Hindlimb muscle (tissue), 1 donor: ENCODE measurements around the gene CD247. TPM values are rescaled to one million over a fixed set of nuclear protein-coding genes. Genes with fewer than 3 reads are reported as not detected.

Source experiments
- DNase-seq: peaks from one replicate; pipeline ENCODE4 v3.0.0-alpha.2; 2013
- polyA plus RNA-seq: library from polyadenylated mRNA; unstranded; fragments of 120-200 nt; gene quantifications from one replicate; pipeline ENCODE4 v1.2.1, GENCODE V29; 2013; ENCODE audit not compliant: insufficient read length

Gene CD247
- polyA plus RNA-seq, 1 donor, result 0.61 TPM

GRCh38 chr1:167511374-167511986, 6.8 kb downstream of the CD247 start:
- no peak for DNase-seq

DNA sequence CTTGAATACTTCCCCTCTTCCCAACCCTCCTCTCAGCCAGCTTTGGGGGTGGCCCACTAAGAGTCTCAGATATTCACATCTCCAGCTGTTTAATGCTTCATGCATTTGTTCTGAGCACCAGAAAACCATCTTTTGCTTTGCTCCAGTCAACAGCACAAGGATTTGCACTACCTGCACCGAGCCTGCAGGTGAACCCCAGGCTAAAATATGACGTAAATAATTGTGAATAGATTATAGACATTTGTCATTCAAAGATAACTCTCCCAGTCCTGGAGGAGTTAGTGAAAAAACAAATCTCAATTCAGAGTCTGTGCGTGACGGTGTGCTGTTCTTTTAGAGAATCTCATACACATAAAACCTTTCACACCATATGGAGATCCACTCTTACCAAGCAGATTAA, 7.4 kb downstream of the CD247 start:
- DNase-seq, result no peak

- no peak for DNase-seq
Measured at GRCh38 chr1:167510244-167510643, 8.1 kb downstream of the CD247 start.

- DNase-seq, result no peak
Measured at GRCh38 chr1:167509587-167509986, 8.7 kb downstream of the CD247 start.

GRCh38 chr1:167507719-167508118, 10.6 kb downstream of the CD247 start:
- no peak for DNase-seq

GRCh38 chr1:167504467-167504827, 13.9 kb downstream of the CD247 start:
- DNase-seq, result no peak

DNA sequence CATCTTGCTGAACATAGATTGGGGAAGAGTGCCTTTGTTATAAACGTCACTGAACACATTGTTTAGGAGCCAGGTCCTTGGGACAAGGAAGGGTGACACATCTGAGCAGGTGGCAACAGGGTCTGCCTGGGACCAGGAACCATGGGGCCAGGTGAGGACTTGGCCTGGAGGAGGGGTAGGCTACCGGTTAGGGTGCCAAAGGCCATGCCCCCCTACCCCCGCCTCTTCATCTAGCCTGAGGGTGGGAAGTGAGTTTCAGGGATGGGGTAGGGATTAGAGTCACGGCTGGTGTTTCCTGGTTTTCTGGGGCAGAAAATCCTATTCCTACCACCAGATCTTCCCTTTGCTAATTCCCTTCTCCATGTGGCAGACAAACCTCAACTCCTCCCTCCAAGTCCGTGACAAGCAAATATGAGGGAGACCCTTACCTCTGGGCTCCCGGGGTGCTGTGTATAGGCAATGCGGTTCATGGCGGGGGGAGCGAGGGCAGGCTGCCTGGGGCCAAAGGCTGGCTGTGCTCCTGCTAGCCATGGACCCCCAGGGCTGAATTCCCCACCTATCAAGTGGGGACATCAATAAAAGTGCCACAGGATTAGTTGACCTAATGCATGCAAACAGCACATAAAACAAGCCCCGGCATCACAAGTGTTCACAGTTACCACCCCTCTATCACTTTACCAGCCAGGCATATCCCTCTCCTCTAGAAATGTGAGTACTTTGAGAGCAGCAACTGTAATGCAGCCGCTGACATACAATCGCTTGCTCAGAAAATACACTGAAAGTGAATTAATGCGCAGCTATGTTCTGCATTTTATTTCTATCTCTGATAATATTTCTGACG, 14.5 kb downstream of the CD247 start:
- no peak for DNase-seq

DNA sequence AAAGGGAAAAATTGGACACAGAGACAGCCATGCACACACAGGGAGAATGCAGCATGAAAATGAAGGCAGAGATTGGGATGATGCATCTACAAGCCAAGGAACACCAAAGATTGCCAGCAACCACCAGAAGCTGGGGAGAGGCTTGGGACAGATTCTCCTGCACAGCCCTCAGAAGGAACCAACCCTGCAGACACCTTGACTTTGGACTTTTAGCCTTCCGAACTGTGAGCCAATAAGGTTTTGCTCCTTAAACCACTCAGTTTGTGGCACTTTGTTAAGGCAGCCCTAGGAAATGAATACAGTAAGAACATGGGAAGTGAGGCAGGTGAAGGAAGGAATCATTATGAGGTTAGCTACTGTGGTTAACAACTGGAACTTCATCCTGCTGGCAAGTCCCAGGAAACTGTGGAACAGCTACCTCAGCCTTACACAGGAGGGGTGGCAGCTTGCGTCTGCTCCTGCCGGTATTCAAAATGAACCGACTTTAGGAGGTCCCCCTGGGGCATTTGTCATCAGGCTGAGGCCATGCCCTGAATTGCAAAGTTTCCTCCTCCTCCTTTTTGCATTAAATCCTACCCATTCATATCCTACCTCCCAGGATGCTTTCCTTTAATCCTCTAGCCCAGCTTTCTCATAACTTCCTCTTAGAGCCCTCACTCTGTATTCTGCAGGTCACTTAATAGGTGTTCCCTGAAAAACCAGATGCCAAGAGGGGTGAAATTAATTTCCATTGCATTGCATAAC, 15.4 kb downstream of the CD247 start:
- DNase-seq, result no peak

DNA sequence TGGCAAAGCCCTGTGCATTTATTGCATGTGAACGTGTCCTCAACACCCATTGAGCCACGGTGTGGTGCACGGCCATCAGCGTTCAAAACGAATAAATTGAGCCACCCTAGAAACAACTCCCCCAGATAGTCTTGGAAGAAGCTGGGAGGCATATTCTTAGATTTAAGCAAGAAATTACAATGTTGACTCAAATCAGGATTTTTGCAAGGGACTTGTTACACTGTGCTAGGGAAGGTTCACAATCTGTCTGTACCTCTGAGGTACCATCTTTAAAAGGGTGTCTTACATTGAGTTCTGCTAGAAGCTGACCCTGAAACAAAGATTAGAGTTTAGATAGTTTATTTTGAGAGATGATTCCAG, 16.2 kb downstream of the CD247 start:
- no peak for DNase-seq

DNA sequence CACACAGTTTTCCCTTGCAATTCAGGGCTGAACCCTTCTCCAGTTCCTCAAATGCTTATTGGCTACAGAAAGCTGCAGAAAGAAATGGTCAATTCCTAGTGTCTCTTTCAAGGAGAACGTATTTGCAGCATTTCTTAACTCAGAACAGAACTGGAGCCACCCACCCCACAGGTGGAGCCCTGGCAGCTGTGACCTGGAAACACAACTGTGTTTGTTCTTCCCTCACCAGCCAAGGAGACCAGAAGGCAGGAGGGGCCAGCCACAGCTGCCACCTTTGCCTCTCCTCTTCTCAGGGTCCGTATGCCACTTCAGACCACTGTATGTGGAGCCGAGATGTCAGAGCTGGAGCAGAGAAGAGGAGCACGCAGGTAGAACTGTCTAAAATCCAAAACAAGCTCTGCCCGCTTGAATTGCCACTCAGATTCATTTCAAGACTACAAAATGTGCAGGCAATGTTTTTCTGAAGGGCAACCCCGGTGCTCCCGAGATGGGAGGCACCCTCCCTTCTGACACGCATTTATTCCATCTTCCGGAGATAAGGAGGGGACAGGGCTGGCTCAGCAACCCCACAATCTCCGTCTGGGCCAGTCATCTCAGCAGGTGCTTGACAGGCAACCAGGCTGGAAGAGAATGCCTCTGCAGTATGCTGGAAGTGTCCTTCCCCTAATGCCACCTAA, 16.7 kb downstream of the CD247 start:
- no peak for DNase-seq

DNA sequence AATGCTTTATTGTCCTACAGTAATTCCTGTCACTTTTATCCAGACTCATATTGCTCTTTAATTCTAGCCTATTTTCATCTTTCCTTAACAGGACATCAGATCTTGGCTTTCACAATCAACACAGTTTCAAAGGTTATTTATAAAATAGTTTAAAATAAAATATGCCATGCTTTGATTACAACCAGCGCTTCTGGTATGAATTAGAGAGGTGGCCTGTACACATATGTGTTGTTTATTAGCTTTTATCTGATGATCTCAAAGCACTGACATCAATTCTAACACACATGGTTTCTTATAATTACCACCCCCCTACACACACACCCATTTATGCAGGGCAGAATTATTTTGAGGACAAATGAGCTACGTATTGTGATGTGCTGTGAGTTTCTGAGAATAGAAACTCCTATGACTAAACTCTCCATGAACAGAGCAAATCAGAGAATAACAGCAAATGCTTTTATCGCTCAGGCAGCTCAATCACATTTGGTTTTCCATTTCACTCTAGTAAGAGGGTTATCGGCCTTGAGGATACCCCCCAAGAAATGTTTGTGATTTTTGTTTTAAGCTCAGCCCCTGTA, 18.0 kb downstream of the CD247 start:
- no peak for DNase-seq

GRCh38 chr1:167499664-167500101, 18.6 kb downstream of the CD247 start:
- no peak for DNase-seq

GRCh38 chr1:167499106-167499505, 19.2 kb downstream of the CD247 start:
- no peak for DNase-seq

- no peak for DNase-seq
Measured at GRCh38 chr1:167496797-167497619, 21.3 kb downstream of the CD247 start.

DNA sequence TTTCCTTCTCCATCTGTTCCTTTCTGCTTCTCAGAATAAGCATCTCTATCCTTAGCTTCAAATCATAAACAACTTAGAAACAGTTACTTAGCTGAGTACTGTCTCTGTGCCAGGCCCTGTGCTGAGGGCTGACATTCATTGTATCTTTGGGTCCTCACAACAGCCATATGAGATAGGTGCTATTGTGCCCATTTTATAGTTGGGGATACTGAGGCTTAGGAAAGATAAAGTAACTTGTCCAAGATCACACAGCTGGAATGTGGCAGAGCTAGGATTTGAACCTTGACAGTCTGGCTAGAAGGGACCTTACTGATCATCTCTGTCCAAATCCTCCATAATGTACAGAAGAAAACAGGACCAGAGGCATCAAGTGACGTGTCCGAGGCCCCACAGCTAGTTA, 25.0 kb downstream of the CD247 start:
- DNase-seq, result no peak

DNA sequence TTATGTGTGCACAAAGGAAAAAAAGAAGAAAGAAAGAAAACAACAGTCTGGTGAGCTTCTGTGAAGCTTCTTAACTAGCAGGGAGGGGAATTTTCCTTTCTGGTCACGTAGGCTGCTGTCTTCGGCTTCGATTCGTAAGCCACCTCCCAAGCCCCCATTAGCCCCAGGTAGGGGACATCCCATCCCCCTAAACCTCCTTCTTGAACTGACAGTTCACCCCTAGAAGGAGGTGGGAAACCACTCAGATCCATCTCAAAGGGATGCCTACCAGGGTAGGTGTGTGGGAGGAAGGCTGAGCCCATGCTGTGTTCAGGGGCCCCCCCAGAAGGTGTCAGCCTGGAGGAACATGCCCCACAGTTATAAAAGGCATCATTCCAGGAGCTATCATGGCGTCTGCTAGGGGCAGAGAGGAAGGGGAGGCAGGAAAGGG, 25.8 kb downstream of the CD247 start:
- no peak for DNase-seq

DNA sequence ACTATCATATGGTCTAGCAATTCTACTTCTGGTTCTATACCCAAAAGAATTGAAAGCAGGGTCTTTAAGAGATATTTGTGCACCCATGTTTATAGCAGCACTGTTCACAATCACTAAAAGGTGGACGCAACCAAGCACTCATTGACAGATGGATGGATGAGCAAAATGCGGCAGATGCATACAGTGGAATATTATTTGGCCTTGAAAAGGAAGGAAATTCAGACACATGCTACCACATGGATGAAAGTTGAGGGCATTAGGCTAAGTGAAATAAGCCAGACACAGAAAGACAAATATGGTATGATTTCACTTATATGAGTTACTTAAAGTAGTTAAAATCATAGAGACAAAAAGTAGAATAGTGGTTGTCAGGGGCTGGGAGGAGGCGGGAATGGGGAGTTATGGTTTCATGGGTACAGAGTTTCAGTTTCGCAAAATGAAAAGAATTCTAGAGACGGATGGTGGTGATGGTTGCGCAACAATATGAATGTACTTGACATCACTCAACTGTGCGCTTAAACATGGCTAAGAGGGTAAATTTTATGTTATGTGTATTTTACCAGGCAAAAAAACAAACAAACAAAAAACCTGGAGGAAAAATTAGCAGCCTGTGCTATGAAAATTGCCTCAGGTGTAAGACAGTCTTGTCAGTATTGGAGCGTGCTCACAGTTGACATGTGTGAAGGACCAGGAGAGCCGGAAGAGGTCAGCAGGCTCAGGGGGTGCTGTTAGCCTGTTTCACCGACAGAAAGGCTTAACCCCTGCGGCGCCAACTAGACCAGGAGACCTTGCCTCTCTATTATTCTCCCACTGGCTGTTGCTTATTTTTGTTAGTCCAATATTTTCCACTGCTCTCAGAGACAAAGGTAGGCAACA, 26.5 kb downstream of the CD247 start:
- no peak for DNase-seq

DNA sequence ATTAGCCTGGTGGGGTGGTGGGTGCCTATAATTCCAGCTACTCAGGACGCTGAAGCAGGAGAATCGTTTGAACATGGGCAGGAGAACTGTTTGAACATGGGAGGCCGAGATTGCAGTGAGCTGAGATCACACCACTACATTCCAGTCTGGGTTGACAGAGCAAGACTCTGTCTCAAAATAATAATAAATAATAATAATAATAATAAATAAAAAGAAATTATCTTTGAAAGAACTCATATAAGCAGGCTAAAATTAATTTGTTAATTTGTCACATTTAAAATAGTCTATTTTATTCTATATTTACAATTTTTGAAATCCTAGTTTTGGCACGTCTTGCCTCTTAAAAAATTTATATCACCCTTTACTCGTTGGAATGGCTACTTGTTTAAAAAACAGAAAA, 27.6 kb downstream of the CD247 start:
- DNase-seq, result no peak

- no peak for DNase-seq
Measured at GRCh38 chr1:167489571-167490340, 28.6 kb downstream of the CD247 start.

GRCh38 chr1:167488786-167489185, 29.5 kb downstream of the CD247 start:
- no peak for DNase-seq
